Panc1 (cell line): ENCODE results near the gene NFATC2IP.

ENCODE experiments used
- CTCF ChIP-seq: fragments of 450-650 bp; IDR thresholded peaks from 2 replicates; pipeline ENCODE4 v1.5.1; 2017; ENCODE audit warnings: mild to moderate bottlenecking
- POLR2AphosphoS5 ChIP-seq: IDR thresholded peaks from 2 replicates; pipeline ENCODE4 v1.6.1; 2012; ENCODE audit warnings: mild to moderate bottlenecking, low read depth, low read length, moderate library complexity
- REST ChIP-seq, 2 experiments: IDR thresholded peaks; 2 replicates each; pipeline ENCODE4 v1.6.1; 2011 to 2012; ENCODE audit warnings: low read depth in 2 of 2, control low read depth in 1 of 2, low read length in 1 of 2, mild to moderate bottlenecking in 1 of 2, moderate library complexity in 1 of 2; ENCODE audit not compliant: insufficient read depth in 1 of 2
- SIN3A ChIP-seq: IDR thresholded peaks from 2 replicates; pipeline ENCODE4 v1.6.1; 2012; ENCODE audit warnings: low read depth, mild to moderate bottlenecking, low read length, moderate library complexity, borderline replicate concordance; ENCODE audit not compliant: insufficient read depth

- TF ChIP-seq CTCF (no peak), SIN3A (no peak), POLR2AphosphoS5 (no peak), REST (IDR thresholded peaks at IDR 0.05; ENCODE audit: insufficient read depth in 1 of 2, low read depth in 2 of 2, low read length in 1 of 2) (no peak)
These were observed 38.2 kb upstream of the NFATC2IP start for GRCh38 chr16:28912558-28912957.
